Fibroblast of the aortic adventitia (primary cell): ENCODE results near the gene AUNIP. TPM values are rescaled to one million over a fixed set of nuclear protein-coding genes. Genes with fewer than 3 reads are reported as not detected.

ENCODE experiments used
- DNase-seq: peaks from one replicate; pipeline ENCODE4 v3.0.0-alpha.2; 2010; ENCODE audit warnings: low read depth
- H3K4me3 ChIP-seq: 2 replicates; pipeline ENCODE4 v1.5.1; 2011; ENCODE audit warnings: low read depth, mild to moderate bottlenecking, control low read depth, low read length, moderate library complexity
- CTCF ChIP-seq: IDR thresholded peaks from 2 replicates; pipeline ENCODE4 v1.5.1; 2011; ENCODE audit warnings: mild to moderate bottlenecking, low read length, control low read depth, inconsistent platforms; ENCODE audit not compliant: insufficient read depth
- total RNA-seq: library from RNA; depleted of rRNA; stranded (reverse); fragments of >200 nt; gene quantifications from 2 replicates; pipeline ENCODE4 v1.2.3, GENCODE V29; 2012; ENCODE audit warnings: low replicate concordance

The AUNIP gene
- total RNA-seq, 1 donor: 4.8 TPM

DNA sequence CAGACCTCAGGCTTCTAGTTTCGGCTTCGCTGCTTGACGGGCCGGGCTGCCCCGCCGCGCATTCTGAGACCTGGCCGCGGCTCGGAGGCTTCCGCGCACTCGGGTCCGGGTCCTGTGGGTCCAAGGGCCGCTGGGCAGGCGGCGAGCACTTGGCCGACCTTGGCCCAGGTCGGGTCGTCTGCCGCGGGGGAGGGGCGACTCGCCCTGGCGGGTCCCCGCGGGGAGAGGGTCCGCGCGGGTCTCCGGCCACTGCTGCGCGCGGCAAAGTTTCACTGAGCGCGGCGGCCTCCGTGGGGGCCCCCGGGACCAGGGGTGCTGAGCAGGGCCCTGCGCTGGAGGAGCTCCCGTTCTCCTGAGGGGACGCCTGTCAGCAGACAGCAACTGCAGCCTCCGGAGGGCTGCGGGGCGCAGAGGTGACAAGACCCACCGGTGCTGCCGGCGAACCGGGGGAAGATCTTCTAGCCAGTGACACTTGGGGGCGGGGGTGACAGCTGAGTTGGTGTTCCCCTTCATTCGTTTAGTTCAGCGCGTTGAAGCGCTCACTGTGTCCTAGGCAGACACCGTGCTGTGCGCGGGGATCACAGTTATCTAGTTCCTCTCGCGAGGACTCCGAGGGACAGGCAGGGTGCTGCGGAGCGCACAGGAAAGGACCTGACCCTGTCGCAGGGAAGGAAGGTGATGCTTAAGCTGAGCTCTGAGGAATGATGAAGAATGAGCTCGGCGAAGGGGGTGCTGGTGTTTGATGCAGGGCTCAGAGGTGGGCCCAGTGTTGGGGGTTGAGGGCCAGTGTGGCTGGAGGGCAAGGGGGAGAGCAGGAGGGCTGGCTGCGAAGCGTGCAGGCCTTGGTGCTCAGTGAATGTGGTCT, 38.8 kb downstream of the AUNIP start:
- H3K4me3 ChIP-seq: peak overlapping the region; percentile 84
- no peak for TF ChIP-seq CTCF
- peak; percentile 57 for DNase-seq

DNA sequence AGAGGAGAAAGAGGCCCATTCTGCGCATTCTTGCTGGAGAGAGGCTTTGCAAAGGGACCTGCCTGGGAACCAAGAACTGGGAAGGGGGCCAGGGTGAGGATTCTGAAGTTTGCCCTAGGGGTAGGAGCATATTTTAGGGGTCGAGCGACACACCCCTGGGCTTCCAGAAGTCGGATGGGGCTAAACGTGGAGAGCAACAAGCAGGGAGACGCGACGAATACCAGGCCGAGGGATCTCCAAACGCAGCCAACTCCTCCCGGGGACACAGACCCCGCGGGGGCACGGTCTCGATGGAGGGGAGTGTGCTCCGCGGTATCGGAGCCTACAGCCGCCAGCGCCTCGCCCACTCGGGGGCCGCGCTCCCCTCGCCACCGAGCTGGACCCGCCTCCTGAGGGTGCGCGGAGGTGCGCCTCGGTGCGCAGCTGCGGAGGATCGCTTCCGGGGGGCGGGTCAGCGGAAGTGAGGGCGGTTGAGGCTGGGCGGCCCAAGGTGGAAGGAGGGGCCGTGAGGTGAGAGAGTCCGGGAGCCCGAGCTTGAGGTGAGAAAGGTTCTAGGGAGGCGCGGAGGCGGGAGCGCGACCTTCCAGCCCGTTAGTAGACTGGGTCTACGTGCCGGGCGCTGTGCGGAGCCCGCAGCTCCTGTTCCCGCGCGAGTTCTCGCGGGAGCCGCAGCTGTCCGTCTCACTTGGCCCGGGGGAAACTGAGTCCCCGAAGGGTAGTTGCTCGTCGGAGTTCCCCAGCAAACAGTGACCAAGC, 39.6 kb downstream of the AUNIP start, which contains the start of gene MTFR1L:
Gene MTFR1L, plus strand, starts transcription at position 464 of the 756 bp plus-strand sequence. CDS start 3,151 bp downstream, outside the sequence.
- TF ChIP-seq CTCF: no peak
- peak within 1 kb of the TSS; percentile 84 for H3K4me3 ChIP-seq
- peak; percentile 63 for DNase-seq

GRCh38 chr1:25818569-25818968, 40.7 kb downstream of the AUNIP start:
- no peak for DNase-seq
- TF ChIP-seq CTCF: no peak
- peak overlapping the region; percentile 84 for H3K4me3 ChIP-seq

GRCh38 chr1:25817840-25818501, 41.3 kb downstream of the AUNIP start:
- no peak for TF ChIP-seq CTCF
- DNase-seq: no peak
- no peak overlapping the region for H3K4me3 ChIP-seq

GRCh38 chr1:25816112-25816718, 43.0 kb downstream of the AUNIP start:
- H3K4me3 ChIP-seq: no peak overlapping the region
- no peak for DNase-seq
- no peak for TF ChIP-seq CTCF
